Effector memory CD4-positive, alpha-beta T cell (primary cell): ENCODE results near the gene ZNF564.

ENCODE experiments used
- DNase-seq, 3 donors: peaks; one replicate each; pipeline ENCODE4 v3.0.0-alpha.2; 2020
- H3K27ac ChIP-seq: 2 replicates; pipeline ENCODE4 v1.7.0; 2013; ENCODE audit warnings: mild to moderate bottlenecking, low read length, moderate library complexity; ENCODE audit not compliant: insufficient read depth, poor library complexity, severe bottlenecking
- H3K27me3 ChIP-seq: replicated peaks from 2 replicates; pipeline ENCODE4 v1.7.0; 2013; ENCODE audit warnings: mild to moderate bottlenecking, low read length; ENCODE audit not compliant: insufficient read depth, control insufficient read depth, poor library complexity, severe bottlenecking
- H3K36me3 ChIP-seq: 2 replicates; pipeline ENCODE4 v1.7.0; 2013; ENCODE audit warnings: mild to moderate bottlenecking, low read length, moderate library complexity; ENCODE audit not compliant: control insufficient read depth, insufficient read depth
- H3K4me1 ChIP-seq: 2 replicates; pipeline ENCODE4 v1.7.0; 2013; ENCODE audit warnings: low read length, mild to moderate bottlenecking; ENCODE audit not compliant: control insufficient read depth, insufficient read depth, poor library complexity, severe bottlenecking
- H3K4me3 ChIP-seq: 2 replicates; pipeline ENCODE4 v1.7.0; 2013; ENCODE audit warnings: low read length, low read depth, mild to moderate bottlenecking; ENCODE audit not compliant: insufficient read depth, poor library complexity, severe bottlenecking
- H3K9me3 ChIP-seq: 2 replicates; pipeline ENCODE4 v1.7.0; 2013; ENCODE audit warnings: mild to moderate bottlenecking, low read length, moderate library complexity; ENCODE audit not compliant: control insufficient read depth

Gene ZNF564

GRCh38 chr19:12564016-12564664 is 12.9 kb upstream of the ZNF564 start:
- Histone ChIP-seq H3K27me3 (no peaks in the 10 kb centered on the region), H3K4me1 (no peaks in the 10 kb centered on the region), H3K36me3 (no peaks in the 10 kb centered on the region), H3K27ac (no peak overlapping the region), H3K4me3 (no peak overlapping the region), H3K9me3 (no peaks in the 10 kb centered on the region)
- DNase-seq: peak; percentile 74 to 80 (median 78)

GRCh38 chr19:12555456-12555930 is 4.2 kb upstream of the ZNF564 start:
- no peak overlapping the region for H3K27ac ChIP-seq
- H3K4me1 ChIP-seq: peaks cover 2% of the 10 kb centered on the region
- no peaks in the 10 kb centered on the region for H3K36me3 ChIP-seq
- H3K9me3 ChIP-seq: no peaks in the 10 kb centered on the region
- H3K27me3 ChIP-seq: no peaks in the 10 kb centered on the region
- no peak overlapping the region for H3K4me3 ChIP-seq
- no peak for DNase-seq

GRCh38 chr19:12546903-12547302 is 4.4 kb downstream of the ZNF564 start:
- Histone ChIP-seq H3K4me3 (no peak overlapping the region), H3K27ac (no peak overlapping the region), H3K9me3 (no peaks in the 10 kb centered on the region), H3K4me1 (peaks cover 13% of the 10 kb centered on the region), H3K36me3 (peaks cover 4% of the 10 kb centered on the region), H3K27me3 (no peaks in the 10 kb centered on the region)
- no peak for DNase-seq

- Histone ChIP-seq H3K36me3 (peaks cover 4% of the 10 kb centered on the region), H3K27me3 (no peaks in the 10 kb centered on the region), H3K4me3 (no peak overlapping the region), H3K4me1 (peaks cover 13% of the 10 kb centered on the region), H3K9me3 (no peaks in the 10 kb centered on the region), H3K27ac (no peak overlapping the region)
- no peak for DNase-seq
Measured at GRCh38 chr19:12546068-12546467, 5.2 kb downstream of the ZNF564 start.

GRCh38 chr19:12545267-12545666 is 6.0 kb downstream of the ZNF564 start:
- Histone ChIP-seq H3K4me3 (no peak overlapping the region), H3K27ac (no peak overlapping the region), H3K4me1 (peaks cover 9% of the 10 kb centered on the region), H3K9me3 (no peaks in the 10 kb centered on the region), H3K36me3 (peaks cover 4% of the 10 kb centered on the region), H3K27me3 (no peaks in the 10 kb centered on the region)
- DNase-seq: no peak

- H3K4me3 ChIP-seq: no peak overlapping the region
- DNase-seq: no peak
- no peaks in the 10 kb centered on the region for H3K9me3 ChIP-seq
- H3K27ac ChIP-seq: no peak overlapping the region
- H3K4me1 ChIP-seq: peaks cover 3% of the 10 kb centered on the region
- H3K27me3 ChIP-seq: no peaks in the 10 kb centered on the region
- peaks cover 4% of the 10 kb centered on the region for H3K36me3 ChIP-seq
Measured at GRCh38 chr19:12544401-12544876, 6.8 kb downstream of the ZNF564 start.

GRCh38 chr19:12543855-12544254 is 7.4 kb downstream of the ZNF564 start:
- peaks cover 4% of the 10 kb centered on the region for H3K36me3 ChIP-seq
- no peak overlapping the region for H3K4me3 ChIP-seq
- H3K27me3 ChIP-seq: no peaks in the 10 kb centered on the region
- no peak for DNase-seq
- no peak overlapping the region for H3K27ac ChIP-seq
- no peaks in the 10 kb centered on the region for H3K4me1 ChIP-seq
- H3K9me3 ChIP-seq: no peaks in the 10 kb centered on the region

- H3K9me3 ChIP-seq: peaks cover 76% of the 10 kb centered on the region
- no peak overlapping the region for H3K4me3 ChIP-seq
- no peak overlapping the region for H3K27ac ChIP-seq
- H3K4me1 ChIP-seq: no peaks in the 10 kb centered on the region
- no peak for DNase-seq
- H3K36me3 ChIP-seq: peaks cover 62% of the 10 kb centered on the region
- no peaks in the 10 kb centered on the region for H3K27me3 ChIP-seq
Measured at GRCh38 chr19:12527034-12527836, 24.0 kb downstream of the ZNF564 start.

GRCh38 chr19:12526542-12526941 is 24.7 kb downstream of the ZNF564 start:
- H3K27ac ChIP-seq: no peak overlapping the region
- no peaks in the 10 kb centered on the region for H3K4me1 ChIP-seq
- H3K36me3 ChIP-seq: peaks cover 61% of the 10 kb centered on the region
- H3K27me3 ChIP-seq: no peaks in the 10 kb centered on the region
- no peak overlapping the region for H3K4me3 ChIP-seq
- peaks cover 79% of the 10 kb centered on the region for H3K9me3 ChIP-seq
- no peak for DNase-seq

- H3K27me3 ChIP-seq: no peaks in the 10 kb centered on the region
- no peak overlapping the region for H3K4me3 ChIP-seq
- H3K9me3 ChIP-seq: peaks cover 41% of the 10 kb centered on the region
- DNase-seq: no peak
- H3K4me1 ChIP-seq: no peaks in the 10 kb centered on the region
- H3K27ac ChIP-seq: no peak overlapping the region
- peaks cover 18% of the 10 kb centered on the region for H3K36me3 ChIP-seq
Measured at GRCh38 chr19:12521996-12522395, 29.3 kb downstream of the ZNF564 start.
